CD4-positive, alpha-beta T cell treated with Interleukin-12 subunit alpha and Interleukin-12 subunit beta, for 1 hour (primary cell): Measurements from ENCODE around the gene EPB41.
"Not testable (repeated sequence)": the region's sequence is repeated elsewhere in the genome, so short reads cannot be mapped to it uniquely, and the experiment has no call there.

Experiments
- DNase-seq: peaks from one replicate; pipeline ENCODE4 v3.0.0-alpha.2; 2020

The EPB41 gene

GRCh38 chr1:28927648-28928313 lies 13.4 kb downstream of the EPB41 start:
- no peak for DNase-seq

DNA sequence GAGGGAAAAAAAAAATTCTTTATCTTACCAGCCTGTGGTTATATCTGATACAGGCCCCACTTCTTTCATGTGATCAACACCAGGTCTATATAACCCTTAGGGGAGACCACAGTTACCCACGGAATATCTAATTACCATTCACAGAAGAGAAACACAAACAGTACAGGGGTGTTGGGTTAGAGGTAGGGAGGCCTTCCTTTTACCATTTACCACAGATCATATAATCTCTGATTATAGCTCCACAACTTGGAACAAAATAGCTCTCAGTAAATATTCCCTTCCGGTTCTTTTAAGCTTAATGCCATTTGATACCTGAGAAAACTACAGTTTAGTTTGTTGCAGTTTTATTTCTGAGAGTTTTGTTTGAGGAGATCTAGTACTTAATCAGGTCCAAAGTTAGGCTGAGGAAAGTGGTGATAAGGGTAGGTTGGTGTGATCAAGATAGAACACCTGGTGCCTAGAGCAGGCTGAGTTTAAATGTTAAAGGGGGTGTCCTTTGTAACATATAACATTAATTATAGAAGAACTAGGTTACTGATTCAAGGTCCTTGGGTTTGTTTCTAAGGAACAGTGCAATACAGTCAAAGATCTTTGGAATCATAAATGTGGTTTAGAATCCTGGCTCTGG lies 14.1 kb downstream of the EPB41 start:
- DNase-seq, result peak; percentile 50

- peak; percentile 27 for DNase-seq
Observed at GRCh38 chr1:28933277-28933676, 18.9 kb downstream of the EPB41 start.

GRCh38 chr1:28933918-28934317 lies 19.5 kb downstream of the EPB41 start:
- DNase-seq, result no peak

DNA sequence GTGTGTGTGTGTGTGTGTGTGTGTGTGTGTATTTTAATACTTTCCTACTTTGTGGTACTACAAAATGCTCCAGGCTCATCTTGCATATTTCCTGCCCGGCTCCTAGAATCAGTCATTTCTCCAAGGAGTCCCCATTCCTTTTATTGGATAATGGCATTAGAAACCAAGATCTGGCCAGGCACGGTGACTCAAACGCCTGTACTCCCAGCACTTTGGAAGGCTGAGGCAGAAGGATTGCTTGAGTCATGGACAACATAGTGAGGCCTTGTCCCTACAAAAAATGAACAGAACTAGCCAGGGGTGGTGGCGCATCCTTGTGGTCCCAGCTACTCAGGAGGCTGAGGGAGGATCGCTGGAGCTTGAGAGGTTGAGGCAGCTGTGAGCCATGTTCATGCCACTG lies 20.3 kb downstream of the EPB41 start:
- no peak for DNase-seq

- no peak for DNase-seq
Observed at GRCh38 chr1:28935293-28935692, 20.9 kb downstream of the EPB41 start.

- DNase-seq, result no peak
Observed at GRCh38 chr1:28936094-28936493, 21.7 kb downstream of the EPB41 start.

DNA sequence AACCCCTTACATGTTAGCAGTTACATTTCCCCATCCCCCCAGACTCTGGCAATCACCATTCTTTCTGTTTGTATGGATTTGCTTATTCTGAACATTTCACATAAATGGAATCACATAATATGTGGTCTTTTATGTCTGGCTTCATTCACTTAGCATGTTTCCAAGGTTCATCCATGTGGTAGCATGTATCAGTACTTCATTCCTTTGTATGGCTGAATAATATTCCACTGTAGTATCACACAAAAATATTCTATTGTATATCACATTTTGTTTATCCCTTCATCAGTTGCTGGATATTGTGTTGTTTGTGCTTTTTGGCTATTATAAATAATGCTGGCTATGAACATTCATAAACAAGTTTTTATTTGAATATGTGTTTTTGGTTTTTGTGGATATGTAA lies 22.2 kb downstream of the EPB41 start:
- DNase-seq, result no peak

DNA sequence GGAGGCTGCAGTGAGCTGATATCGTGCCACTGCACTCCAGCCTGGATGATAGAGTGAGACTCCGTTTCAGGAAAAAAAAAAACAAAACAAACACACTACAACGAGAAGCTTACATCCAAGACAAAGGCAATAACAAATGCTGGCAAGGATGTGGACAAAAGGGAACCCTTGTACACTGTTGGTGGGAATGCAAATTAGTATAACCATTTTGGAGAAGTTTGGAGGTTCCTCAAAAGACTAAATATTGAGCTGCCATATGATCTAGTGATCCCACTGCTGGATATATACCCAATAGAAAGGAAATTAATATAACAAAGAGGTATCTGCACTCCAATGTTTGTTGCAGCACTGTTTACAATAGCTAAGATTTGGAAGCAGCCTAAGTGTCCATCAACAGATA lies 29.2 kb downstream of the EPB41 start:
- DNase-seq, result not testable (repeated sequence)

- DNase-seq, result no peak
Observed at GRCh38 chr1:28950006-28950405, 35.6 kb downstream of the EPB41 start.

DNA sequence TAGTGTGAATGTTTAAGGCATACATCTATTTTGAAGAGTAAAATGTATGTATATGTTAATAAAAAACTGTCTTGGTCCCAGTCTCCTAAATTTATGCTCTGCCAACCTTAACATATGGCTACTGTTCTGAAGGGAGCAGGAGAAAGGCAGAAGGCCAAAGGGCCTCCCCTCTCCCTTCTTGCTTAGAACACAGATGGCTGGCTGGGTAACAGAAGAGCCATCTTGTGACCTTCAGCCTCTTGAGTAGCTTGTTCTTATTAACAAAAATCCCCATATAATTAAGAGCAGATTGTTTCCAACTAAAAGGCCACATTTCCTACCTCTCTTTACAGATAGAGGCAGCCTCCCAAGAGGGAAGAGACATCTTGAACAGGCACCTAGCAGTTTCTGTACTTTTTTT lies 36.1 kb downstream of the EPB41 start:
- DNase-seq, result no peak

DNA sequence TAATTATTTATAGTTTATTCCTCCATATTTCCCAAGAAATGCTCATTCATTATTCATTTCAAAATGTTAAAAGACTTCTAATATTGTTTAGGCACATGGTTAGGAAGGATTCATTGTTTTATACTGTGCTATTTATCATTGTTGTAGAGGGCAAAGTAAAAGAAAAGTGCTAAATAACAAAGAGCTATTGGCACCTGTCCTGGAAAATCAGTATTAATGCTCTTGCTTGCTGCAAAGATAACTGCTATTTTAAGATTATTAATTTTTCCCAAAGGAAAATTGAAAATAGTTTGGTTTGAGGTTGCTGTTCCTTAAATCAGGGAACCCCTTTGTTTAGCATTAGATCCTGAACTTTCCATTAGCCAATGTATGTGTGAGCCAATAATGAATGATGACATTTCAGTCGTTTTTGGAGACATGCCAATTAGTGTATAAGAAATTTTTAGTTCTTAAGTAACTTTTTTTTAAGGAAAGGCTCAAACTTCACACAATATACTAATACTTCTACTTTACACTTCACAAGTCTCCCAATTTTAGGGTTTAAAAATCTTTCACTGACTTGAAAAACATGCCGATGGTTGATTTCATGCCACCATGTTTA lies 39.9 kb downstream of the EPB41 start:
- DNase-seq, result no peak

DNA sequence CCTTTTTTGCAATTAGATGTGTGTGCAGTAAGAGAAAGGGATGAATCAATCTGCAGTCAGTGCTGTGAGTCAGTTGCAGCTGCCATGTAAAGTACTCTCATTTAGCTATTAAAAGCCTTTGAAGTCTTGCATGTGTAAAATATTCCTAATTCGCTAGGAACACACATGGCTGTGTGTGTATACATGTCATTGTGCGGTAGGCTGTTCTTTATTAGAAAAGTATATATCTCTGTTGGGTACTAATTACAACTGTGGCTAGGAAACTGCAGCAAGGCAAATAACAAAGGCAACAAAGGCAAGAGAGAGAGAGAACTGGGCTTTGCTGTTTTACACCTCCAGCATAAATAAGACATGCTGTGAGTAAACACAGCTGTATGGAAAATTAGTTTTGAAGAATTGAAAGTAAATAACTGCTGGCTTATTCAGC lies 41.7 kb downstream of the EPB41 start:
- no peak for DNase-seq

- not testable (repeated sequence) for DNase-seq
Observed at GRCh38 chr1:28962114-28962831, 47.9 kb downstream of the EPB41 start.

GRCh38 chr1:28965271-28965870 lies 51.0 kb downstream of the EPB41 start:
- no peak for DNase-seq

- DNase-seq, result no peak
Observed at GRCh38 chr1:28966617-28967016, 52.2 kb downstream of the EPB41 start.

DNA sequence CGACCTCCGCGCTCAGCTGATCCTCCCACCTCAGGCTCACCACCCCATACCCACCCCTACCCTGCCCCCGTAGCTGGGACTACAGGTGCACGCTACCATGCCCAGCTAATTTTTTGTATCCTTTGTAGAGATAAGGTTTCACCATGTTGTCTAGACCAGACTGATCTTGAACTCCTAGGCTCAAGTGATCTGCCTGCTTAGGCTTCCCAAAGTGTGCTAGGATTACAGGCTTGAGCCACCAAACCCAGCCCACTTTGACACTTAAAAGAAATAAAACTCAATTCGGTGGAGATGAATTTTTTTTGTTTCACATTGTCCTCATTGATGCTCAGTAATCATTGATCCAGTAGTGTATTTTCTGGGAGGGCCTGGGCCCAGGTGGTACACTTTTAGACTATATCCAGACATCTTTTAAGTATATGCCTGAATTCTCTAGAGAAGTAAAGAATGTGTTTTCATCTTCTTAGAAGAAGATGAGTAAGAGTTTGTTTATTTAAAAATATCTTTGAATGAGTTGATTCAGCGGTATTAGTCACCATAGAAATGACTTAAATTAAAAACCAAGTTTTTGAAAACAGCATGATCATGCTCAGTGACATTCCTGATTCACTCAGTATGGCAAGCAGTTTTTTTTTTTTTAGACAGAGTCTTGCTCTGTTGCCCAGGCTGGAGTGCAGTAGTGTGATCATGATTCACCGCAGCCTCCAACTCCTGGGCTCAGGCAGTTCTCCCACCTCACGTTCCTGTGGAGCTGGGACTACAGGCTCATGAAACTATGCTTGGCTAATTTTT lies 57.8 kb downstream of the EPB41 start:
- no peak for DNase-seq

- no peak for DNase-seq
Observed at GRCh38 chr1:28973596-28974421, 59.4 kb downstream of the EPB41 start.

GRCh38 chr1:28974432-28974831 lies 60.1 kb downstream of the EPB41 start:
- DNase-seq, result no peak

DNA sequence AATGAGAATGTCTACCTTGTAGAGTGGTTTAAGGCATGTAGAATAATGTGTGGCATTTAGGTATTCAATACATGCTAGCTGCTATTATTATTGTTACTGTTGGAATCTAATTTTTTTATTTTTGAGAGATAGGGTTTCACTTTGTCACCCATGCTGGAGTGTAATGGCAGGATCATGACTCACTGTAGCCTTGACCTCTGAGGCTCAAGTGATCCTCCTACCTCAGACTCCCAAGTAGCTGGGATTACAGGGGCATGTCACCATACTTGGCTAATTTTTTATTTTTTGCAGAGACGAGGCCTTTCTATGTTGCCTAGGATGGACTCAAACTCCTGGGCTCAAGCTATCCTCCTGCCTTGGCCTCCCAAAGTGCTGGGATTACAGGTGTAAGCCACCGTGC lies 61.9 kb downstream of the EPB41 start:
- no peak for DNase-seq

GRCh38 chr1:28981210-28981609 lies 66.8 kb downstream of the EPB41 start:
- DNase-seq, result no peak

DNA sequence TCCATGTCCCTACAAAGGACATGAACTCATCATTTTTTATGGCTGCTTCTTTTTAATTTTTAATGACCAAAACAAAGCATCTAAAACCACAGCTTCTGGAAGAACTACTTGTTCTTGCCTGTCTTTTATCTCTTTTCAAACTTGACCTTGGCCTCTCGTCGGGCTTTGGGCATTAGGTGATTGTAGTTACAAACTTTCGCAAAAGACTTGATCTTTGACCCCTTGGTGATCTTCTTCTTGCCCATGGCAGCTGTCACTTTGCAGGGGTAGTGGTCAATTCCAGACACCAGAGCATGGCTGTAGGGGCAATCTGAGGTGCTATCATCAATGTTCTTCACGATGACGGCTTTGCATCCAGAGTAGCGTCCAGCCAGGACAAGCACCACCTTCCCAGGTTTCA lies 67.8 kb downstream of the EPB41 start:
- no peak for DNase-seq
